Subcutaneous abdominal adipose tissue (tissue), 5 donors: ENCODE data around the gene ALOX5AP.
"Not testable (repeated sequence)": the region's sequence is repeated elsewhere in the genome, so short reads cannot be mapped to it uniquely, and the experiment has no call there.

Experiments used
- H3K27ac ChIP-seq: one replicate; pipeline ENCODE4 v1.7.0; 2013; ENCODE audit warnings: low read depth, mild to moderate bottlenecking, inconsistent platforms, low read length, moderate library complexity
- H3K27me3 ChIP-seq, 5 donors: one replicate each; pipeline ENCODE4 v1.7.0; 2013; ENCODE audit warnings: low read length in 5 of 5, inconsistent platforms in 1 of 5; ENCODE audit not compliant: control insufficient read depth in 5 of 5, insufficient read depth in 4 of 5
- H3K36me3 ChIP-seq, 5 donors: one replicate each; pipeline ENCODE4 v1.7.0; 2013; ENCODE audit warnings: low read length in 5 of 5; ENCODE audit not compliant: control insufficient read depth in 5 of 5, insufficient read depth in 5 of 5
- H3K4me1 ChIP-seq, 5 donors: one replicate each; pipeline ENCODE4 v1.7.0; 2013; ENCODE audit warnings: low read length in 5 of 5, mild to moderate bottlenecking in 3 of 5, moderate library complexity in 1 of 5; ENCODE audit not compliant: control insufficient read depth in 5 of 5, insufficient read depth in 5 of 5
- H3K4me3 ChIP-seq, 5 donors: one replicate each; pipeline ENCODE4 v1.7.0; 2013; ENCODE audit warnings: low read length in 5 of 5, low read depth in 1 of 5
- H3K9ac ChIP-seq, 5 donors: one replicate each; pipeline ENCODE4 v1.7.0; 2013; ENCODE audit warnings: low read length in 5 of 5, mild to moderate bottlenecking in 4 of 5, moderate library complexity in 3 of 5
- H3K9me3 ChIP-seq, 5 donors: one replicate each; pipeline ENCODE4 v1.7.0; 2013; ENCODE audit warnings: low read length in 5 of 5; ENCODE audit not compliant: control insufficient read depth in 5 of 5
- donor health status: healthy.
- donor health status: healthy.
- donor health status: healthy.
- donor health status: healthy.
- donor health status: healthy.

ALOX5AP gene

GRCh38 chr13:30744681-30745077 lies 9.3 kb downstream of the ALOX5AP start:
- Histone ChIP-seq H3K9ac (no peak overlapping the region), H3K27ac (peak overlapping the region; percentile 80), H3K27me3 (no peaks in the 10 kb centered on the region), H3K4me3 (no peak overlapping the region), H3K36me3 (peaks cover 0 to 5% (median 0%) of the 10 kb centered on the region in 5 donors), H3K9me3 (no peaks in the 10 kb centered on the region), H3K4me1 (peaks cover 10 to 59% (median 51%) of the 10 kb centered on the region in 5 donors)

- peak overlapping the region in 2 of 5 donors; percentile 11 to 28 for H3K4me3 ChIP-seq
- no peaks in the 10 kb centered on the region for H3K27me3 ChIP-seq
- no peak overlapping the region for H3K9ac ChIP-seq
- peaks cover 10 to 64% (median 48%) of the 10 kb centered on the region in 5 donors for H3K4me1 ChIP-seq
- H3K36me3 ChIP-seq, result peaks cover 0 to 5% (median 0%) of the 10 kb centered on the region in 5 donors
- H3K27ac ChIP-seq, result peak overlapping the region; percentile 38
- no peaks in the 10 kb centered on the region for H3K9me3 ChIP-seq
Measured at GRCh38 chr13:30745906-30746686, 10.8 kb downstream of the ALOX5AP start.

DNA sequence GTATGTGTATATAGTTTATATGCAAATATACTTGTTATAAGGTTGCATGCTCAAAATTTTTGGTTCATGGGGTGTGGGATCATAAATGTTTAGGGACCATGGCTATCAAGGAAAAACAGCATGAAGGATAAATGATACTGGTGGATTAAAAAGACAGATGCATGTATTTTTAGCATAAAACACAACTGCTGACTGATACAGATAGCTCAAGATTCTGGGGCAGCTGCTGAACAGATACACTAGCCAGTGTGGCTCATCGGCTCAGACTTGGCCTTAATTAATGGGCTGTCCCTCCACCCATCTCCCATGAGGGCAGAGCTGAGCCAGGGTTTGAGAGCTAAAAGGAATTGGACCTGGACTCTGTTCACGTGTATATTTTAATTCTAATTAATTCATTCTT lies 11.4 kb downstream of the ALOX5AP start:
- H3K9ac ChIP-seq, result no peak overlapping the region
- H3K4me1 ChIP-seq, result peaks cover 10 to 67% (median 52%) of the 10 kb centered on the region in 5 donors
- no peaks in the 10 kb centered on the region for H3K27me3 ChIP-seq
- no peak overlapping the region for H3K27ac ChIP-seq
- peaks cover 0 to 2% (median 0%) of the 10 kb centered on the region in 5 donors for H3K9me3 ChIP-seq
- H3K36me3 ChIP-seq, result peaks cover 0 to 8% (median 0%) of the 10 kb centered on the region in 5 donors
- no peak overlapping the region for H3K4me3 ChIP-seq

GRCh38 chr13:30747845-30748244 lies 12.5 kb downstream of the ALOX5AP start:
- H3K4me3 ChIP-seq, result not testable (repeated sequence)
- peaks cover 9 to 77% (median 59%) of the 10 kb centered on the region in 5 donors for H3K4me1 ChIP-seq

DNA sequence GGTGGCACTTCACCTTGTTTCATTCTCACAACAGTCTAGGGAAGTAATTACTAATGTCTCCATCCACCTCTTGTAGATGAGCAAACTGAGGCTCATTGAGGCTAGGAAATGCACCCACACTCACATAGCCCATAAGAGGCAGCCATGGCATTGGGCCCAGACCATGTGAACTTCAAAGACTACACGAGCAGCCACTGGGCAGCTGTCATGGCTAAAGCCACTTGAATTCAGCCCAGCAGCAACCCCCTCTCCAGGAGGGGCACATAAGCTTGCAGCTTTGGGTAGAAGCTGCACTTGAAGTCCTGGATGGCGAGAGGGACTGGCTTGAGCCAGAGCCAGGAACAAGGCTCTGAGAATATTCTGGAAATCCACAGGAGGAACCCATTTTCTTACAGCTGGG lies 13.4 kb downstream of the ALOX5AP start:
- peaks cover 7 to 72% (median 50%) of the 10 kb centered on the region in 5 donors for H3K4me1 ChIP-seq
- H3K9me3 ChIP-seq, result peaks cover 0 to 2% (median 0%) of the 10 kb centered on the region in 5 donors
- no peak overlapping the region for H3K27ac ChIP-seq
- H3K9ac ChIP-seq, result no peak overlapping the region
- H3K4me3 ChIP-seq, result no peak overlapping the region
- H3K27me3 ChIP-seq, result no peaks in the 10 kb centered on the region
- H3K36me3 ChIP-seq, result peaks cover 0 to 14% (median 0%) of the 10 kb centered on the region in 5 donors

More at GRCh38 chr13:30747845-30748244, 12.5 kb downstream of the ALOX5AP start:
- H3K27ac ChIP-seq, result peak overlapping the region; percentile 24
- not testable (repeated sequence) for H3K27me3 ChIP-seq, H3K9me3 ChIP-seq, H3K9ac ChIP-seq
- peaks cover 0 to 14% (median 0%) of the 10 kb centered on the region in 5 donors for H3K36me3 ChIP-seq

DNA sequence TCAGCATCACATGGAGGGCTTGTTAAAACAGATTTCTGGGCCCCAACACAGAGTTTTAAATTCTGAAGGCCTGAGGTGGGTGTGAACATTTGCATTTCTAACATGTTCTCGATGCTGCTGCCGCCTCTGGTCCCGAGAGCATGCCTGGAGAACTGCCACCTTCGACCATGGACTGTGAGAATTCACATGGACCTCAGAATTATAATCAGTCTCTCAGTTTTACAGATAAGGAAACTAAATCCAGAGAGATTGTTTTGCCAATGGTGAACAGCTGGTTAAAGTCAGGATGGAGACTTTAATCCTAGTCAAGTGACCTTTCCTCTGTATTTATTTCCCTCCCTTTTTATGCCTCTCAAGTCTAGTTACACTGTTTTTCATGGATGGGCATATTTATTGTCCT lies 14.7 kb downstream of the ALOX5AP start:
- no peak overlapping the region for H3K4me3 ChIP-seq

GRCh38 chr13:30751183-30751933 lies 16.0 kb downstream of the ALOX5AP start:
- no peak overlapping the region for H3K4me3 ChIP-seq
- no peak overlapping the region for H3K9ac ChIP-seq
- no peaks in the 10 kb centered on the region for H3K27me3 ChIP-seq
- no peak overlapping the region for H3K27ac ChIP-seq
- H3K36me3 ChIP-seq, result peaks cover 0 to 8% (median 0%) of the 10 kb centered on the region in 5 donors
- peaks cover 0 to 2% (median 0%) of the 10 kb centered on the region in 5 donors for H3K9me3 ChIP-seq
- peaks cover 3 to 45% (median 30%) of the 10 kb centered on the region in 5 donors for H3K4me1 ChIP-seq

More for the DNA sequence above, 14.7 kb downstream of the ALOX5AP start:
- Histone ChIP-seq H3K4me1 (peaks cover 5 to 58% (median 38%) of the 10 kb centered on the region in 5 donors), H3K27ac (no peak overlapping the region), H3K9ac (no peak overlapping the region), H3K27me3 (no peaks in the 10 kb centered on the region), H3K9me3 (peaks cover 0 to 2% (median 0%) of the 10 kb centered on the region in 5 donors), H3K36me3 (peaks cover 0 to 11% (median 0%) of the 10 kb centered on the region in 5 donors)

DNA sequence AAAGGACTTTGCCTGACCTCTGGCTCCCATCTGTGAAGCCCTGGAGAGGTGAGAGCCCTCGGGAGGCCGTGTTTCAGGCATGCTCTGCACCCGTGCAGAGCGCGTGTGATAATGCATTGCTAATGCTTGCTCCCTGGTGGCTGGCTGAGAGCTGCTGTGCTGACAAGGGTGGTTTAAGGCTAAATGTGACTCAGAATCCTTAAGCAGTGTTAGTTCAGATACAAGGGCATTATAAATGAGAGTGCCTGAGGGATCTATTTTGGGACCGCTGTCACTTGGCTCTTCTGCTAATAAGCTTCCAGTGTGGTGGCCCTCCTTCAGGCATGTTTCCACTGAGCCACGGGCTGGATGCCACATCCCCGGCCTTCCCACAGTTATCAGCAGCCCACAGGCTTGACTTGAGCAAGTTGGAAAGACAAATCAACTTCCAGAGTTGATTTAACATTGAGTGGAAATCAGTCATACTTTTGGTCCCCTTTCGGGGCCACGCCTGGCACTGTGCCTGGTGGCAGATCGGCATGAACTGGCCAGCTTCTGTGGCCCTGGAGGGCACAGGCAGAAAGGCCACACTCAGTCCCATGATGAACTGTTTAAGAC lies 17.0 kb downstream of the ALOX5AP start:
- peak overlapping the region in 1 of 5 donors; percentile 5 for H3K9ac ChIP-seq
- H3K4me3 ChIP-seq, result no peak overlapping the region
- peaks cover 0 to 8% (median 0%) of the 10 kb centered on the region in 5 donors for H3K36me3 ChIP-seq
- peak overlapping the region; percentile 33 for H3K27ac ChIP-seq
- no peaks in the 10 kb centered on the region for H3K27me3 ChIP-seq
- H3K9me3 ChIP-seq, result peaks cover 0 to 2% (median 0%) of the 10 kb centered on the region in 5 donors
- H3K4me1 ChIP-seq, result peaks cover 3 to 36% (median 21%) of the 10 kb centered on the region in 5 donors

GRCh38 chr13:30753030-30753616 lies 17.8 kb downstream of the ALOX5AP start:
- peaks cover 0 to 12% (median 0%) of the 10 kb centered on the region in 5 donors for H3K36me3 ChIP-seq
- no peaks in the 10 kb centered on the region for H3K27me3 ChIP-seq
- peak overlapping the region; percentile 33 for H3K27ac ChIP-seq
- H3K4me1 ChIP-seq, result peaks cover 3 to 28% (median 13%) of the 10 kb centered on the region in 5 donors
- H3K9ac ChIP-seq, result no peak overlapping the region
- no peak overlapping the region for H3K4me3 ChIP-seq
- H3K9me3 ChIP-seq, result peaks cover 0 to 2% (median 0%) of the 10 kb centered on the region in 5 donors
